MM.1S (cell line): Measurements from ENCODE around the gene TRMU.

Experiments
- EZH2phosphoT487 ChIP-seq: fragments of 300-600 bp; sonication (generic); IDR thresholded peaks from 2 replicates; pipeline ENCODE4 v1.6.1; 2018; ENCODE audit warnings: antibody characterized with exemption, low read length
- TF ChIP-seq, protein P1 (sequence below): fragments of 300-600 bp; sonication (generic); IDR thresholded peaks from 2 replicates; pipeline ENCODE4 v1.5.1; 2016; ENCODE audit warnings: antibody characterized with exemption, low read length, mixed read lengths

DNA sequence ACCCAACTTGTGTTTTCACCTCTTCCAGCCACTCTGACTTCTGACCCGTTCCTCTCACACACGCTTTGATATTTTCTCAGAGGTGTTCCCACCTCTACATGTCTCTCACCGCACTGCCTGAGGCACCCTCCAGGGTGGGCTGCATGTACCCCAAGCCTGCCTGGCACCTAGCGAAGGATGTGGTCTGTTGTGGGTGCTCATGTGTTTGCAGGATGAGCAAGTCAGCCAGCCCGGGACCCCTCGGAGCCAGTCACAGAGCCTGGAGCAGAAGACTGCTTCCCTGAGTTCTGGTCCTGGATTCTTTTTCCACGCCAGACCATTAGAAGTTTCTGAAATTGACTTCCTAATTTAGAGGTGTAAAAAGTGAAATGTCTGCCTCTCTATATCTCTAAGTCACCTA, 35.0 kb upstream of the TRMU start:
- TF ChIP-seq, protein P1, sequence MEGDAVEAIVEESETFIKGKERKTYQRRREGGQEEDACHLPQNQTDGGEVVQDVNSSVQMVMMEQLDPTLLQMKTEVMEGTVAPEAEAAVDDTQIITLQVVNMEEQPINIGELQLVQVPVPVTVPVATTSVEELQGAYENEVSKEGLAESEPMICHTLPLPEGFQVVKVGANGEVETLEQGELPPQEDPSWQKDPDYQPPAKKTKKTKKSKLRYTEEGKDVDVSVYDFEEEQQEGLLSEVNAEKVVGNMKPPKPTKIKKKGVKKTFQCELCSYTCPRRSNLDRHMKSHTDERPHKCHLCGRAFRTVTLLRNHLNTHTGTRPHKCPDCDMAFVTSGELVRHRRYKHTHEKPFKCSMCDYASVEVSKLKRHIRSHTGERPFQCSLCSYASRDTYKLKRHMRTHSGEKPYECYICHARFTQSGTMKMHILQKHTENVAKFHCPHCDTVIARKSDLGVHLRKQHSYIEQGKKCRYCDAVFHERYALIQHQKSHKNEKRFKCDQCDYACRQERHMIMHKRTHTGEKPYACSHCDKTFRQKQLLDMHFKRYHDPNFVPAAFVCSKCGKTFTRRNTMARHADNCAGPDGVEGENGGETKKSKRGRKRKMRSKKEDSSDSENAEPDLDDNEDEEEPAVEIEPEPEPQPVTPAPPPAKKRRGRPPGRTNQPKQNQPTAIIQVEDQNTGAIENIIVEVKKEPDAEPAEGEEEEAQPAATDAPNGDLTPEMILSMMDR = no peak
- TF ChIP-seq EZH2phosphoT487 = no peak
